D721Med (cell line): ENCODE results near the gene CHN2.

Experiments
- DNase-seq: peaks from one replicate; pipeline ENCODE4 v3.0.0; 2011; ENCODE audit warnings: low spot score; ENCODE audit not compliant: insufficient read length
- FAIRE-seq: peaks from 2 replicates; lab custom pipeline; 2011; peaks lifted over from hg19 to GRCh38; lab: Jason Lieb, UNC
- CTCF ChIP-seq: IDR thresholded peaks from 2 replicates; pipeline ENCODE4 v1.5.1; 2012; ENCODE audit warnings: mild to moderate bottlenecking, control low read depth; ENCODE audit not compliant: insufficient read depth; ENCODE audit errors: missing control alignments

CHN2 gene

GRCh38 chr7:29326864-29327263, 132.3 kb downstream of the CHN2 start:
- FAIRE-seq: no peak
- TF ChIP-seq CTCF: no peak
- no peak for DNase-seq

GRCh38 chr7:29327455-29327854, 132.9 kb downstream of the CHN2 start:
- no peak for TF ChIP-seq CTCF
- FAIRE-seq (no peak), DNase-seq (no peak)

- no peak for TF ChIP-seq CTCF
- no peak for FAIRE-seq
- no peak for DNase-seq
These were observed 133.5 kb downstream of the CHN2 start for GRCh38 chr7:29328045-29328444.

GRCh38 chr7:29328811-29329210, 134.2 kb downstream of the CHN2 start:
- DNase-seq: no peak
- TF ChIP-seq CTCF: no peak
- FAIRE-seq: no peak

GRCh38 chr7:29329686-29330085, 135.1 kb downstream of the CHN2 start:
- TF ChIP-seq CTCF: no peak
- DNase-seq (no peak), FAIRE-seq (no peak)

- TF ChIP-seq CTCF: no peak
- DNase-seq: no peak
- no peak for FAIRE-seq
These were observed 135.6 kb downstream of the CHN2 start for GRCh38 chr7:29330136-29330535.

- no peak for DNase-seq
- TF ChIP-seq CTCF: no peak
- no peak for FAIRE-seq
These were observed 136.6 kb downstream of the CHN2 start for GRCh38 chr7:29331163-29331562.
